Right lobe of liver (tissue), 4 donors: ENCODE measurements around the gene EIF4E.

Experiments used
- CTCF ChIP-seq, 4 donors: fragments of 200-600 bp in 3 of 4; fragments of 450-650 bp in 1 of 4; IDR thresholded peaks; one replicate each; pipeline versions ENCODE4 v1.5.1 to v1.8.0; 2016 to 2022; ENCODE audit warnings: antibody characterized with exemption in 4 of 4, mild to moderate bottlenecking in 2 of 4
- POLR2A ChIP-seq: fragments of 450-650 bp; IDR thresholded peaks from one replicate; pipeline ENCODE4 v1.6.1; 2017; ENCODE audit warnings: antibody characterized with exemption, mild to moderate bottlenecking
- donor health status: DM: no; HTN: no; CAD: no.
- donor health status: DM: no; HTN: no; CAD: no.
- donor health status: DM: no; HTN: yes; CAD: no.

- TF ChIP-seq POLR2A (no peak), CTCF (IDR thresholded peaks at IDR 0.05) (no peak)
Measured at GRCh38 chr4:98909646-98910401, 19.1 kb downstream of the EIF4E start.
